Skeletal muscle cell (primary cell): ENCODE measurements around the gene CLASRP.
"Not testable (repeated sequence)": the region's sequence is repeated elsewhere in the genome, so short reads cannot be mapped to it uniquely, and the experiment has no call there.

Source experiments
- DNase-seq: peaks from one replicate; pipeline ENCODE4 v3.0.0-alpha.2; 2010; ENCODE audit warnings: low read depth
- H3K4me3 ChIP-seq: 2 replicates; pipeline ENCODE4 v1.5.1; 2011; ENCODE audit warnings: low read depth, mild to moderate bottlenecking, control low read depth, low read length, moderate library complexity

CLASRP gene

GRCh38 chr19:45098521-45099466 is 59.9 kb downstream of the CLASRP start:
- no peak for DNase-seq
- H3K4me3 ChIP-seq, result peak overlapping the region; percentile 11

- no peak for DNase-seq
- no peak overlapping the region for H3K4me3 ChIP-seq
Measured at GRCh38 chr19:45099467-45100191, 60.8 kb downstream of the CLASRP start.

GRCh38 chr19:45100201-45100600 is 61.4 kb downstream of the CLASRP start:
- no peak overlapping the region for H3K4me3 ChIP-seq

GRCh38 chr19:45100846-45101252 is 62.0 kb downstream of the CLASRP start:
- H3K4me3 ChIP-seq, result no peak overlapping the region
- DNase-seq, result no peak

More at GRCh38 chr19:45100201-45100600, 61.4 kb downstream of the CLASRP start:
- no peak for DNase-seq

GRCh38 chr19:45101806-45102205 is 63.0 kb downstream of the CLASRP start:
- no peak for DNase-seq
- no peak overlapping the region for H3K4me3 ChIP-seq

- DNase-seq, result no peak
- H3K4me3 ChIP-seq, result no peak overlapping the region
Measured at GRCh38 chr19:45102481-45102880, 63.6 kb downstream of the CLASRP start.

GRCh38 chr19:45103156-45103507 is 64.3 kb downstream of the CLASRP start:
- peak overlapping the region; percentile 15 for H3K4me3 ChIP-seq

GRCh38 chr19:45103508-45104319 is 64.9 kb downstream of the CLASRP start:
- peak overlapping the region; percentile 15 for H3K4me3 ChIP-seq
- no peak for DNase-seq

More at GRCh38 chr19:45103156-45103507, 64.3 kb downstream of the CLASRP start:
- no peak for DNase-seq

GRCh38 chr19:45104658-45105349 is 66.0 kb downstream of the CLASRP start:
- H3K4me3 ChIP-seq, result no peak overlapping the region
- DNase-seq, result no peak

GRCh38 chr19:45106363-45106762 is 67.5 kb downstream of the CLASRP start:
- not testable (repeated sequence) for DNase-seq, H3K4me3 ChIP-seq

- no peak for DNase-seq
- H3K4me3 ChIP-seq, result no peak overlapping the region
Measured at GRCh38 chr19:45107621-45108150, 68.8 kb downstream of the CLASRP start.

- no peak overlapping the region for H3K4me3 ChIP-seq
- no peak for DNase-seq
Measured at GRCh38 chr19:45110851-45111266, 72.0 kb downstream of the CLASRP start.

- H3K4me3 ChIP-seq, result no peak overlapping the region
- DNase-seq, result no peak
Measured at GRCh38 chr19:45112111-45112827, 73.4 kb downstream of the CLASRP start.

- DNase-seq, result no peak
Measured at GRCh38 chr19:45113628-45114027, 74.8 kb downstream of the CLASRP start.

GRCh38 chr19:45114116-45114515 is 75.3 kb downstream of the CLASRP start:
- H3K4me3 ChIP-seq, result no peak overlapping the region
- DNase-seq, result no peak

More at GRCh38 chr19:45113628-45114027, 74.8 kb downstream of the CLASRP start:
- H3K4me3 ChIP-seq, result no peak overlapping the region

- peak; percentile 54 for DNase-seq
- no peak overlapping the region for H3K4me3 ChIP-seq
Measured at GRCh38 chr19:45115809-45116615, 77.2 kb downstream of the CLASRP start.

- DNase-seq, result no peak
Measured at GRCh38 chr19:45117167-45117594, 78.3 kb downstream of the CLASRP start.

More at GRCh38 chr19:45117167-45117594, 78.3 kb downstream of the CLASRP start:
- H3K4me3 ChIP-seq, result no peak overlapping the region
